ENCODE results near the gene CTCFL.

Gene CTCFL

GRCh38 chr20:57465486-57465885, 59.5 kb downstream of the CTCFL start:
- H3K4me2 ChIP-seq = peak overlapping the region; percentile 65 to 99 (median 95); a peak in 21 of 22 replicates
- no peak for TF ChIP-seq Cebpa-rat (IDR thresholded peaks at IDR 0.05)
- no peak overlapping the region for H3K4me3 ChIP-seq
- H3K27ac ChIP-seq = peak overlapping the region in 10 of 11 experiments; percentile 78 to 99 (median 98); a peak in 19 of 22 replicates
- H4K20me1 ChIP-seq = no peaks in the 10 kb centered on the region
- H3K9me3 ChIP-seq (replicated peaks in 1 of 11) = no peaks in the 10 kb centered on the region
- H3K36me3 ChIP-seq = no peaks in the 10 kb centered on the region
- peaks cover 86 to 100% (median 100%) of the 10 kb centered on the region in 10 experiments for H3K4me1 ChIP-seq
- H3K9ac ChIP-seq = peak overlapping the region in 9 of 11 experiments; percentile 16 to 88 (median 83); a peak in 13 of 22 replicates
- H3K27me3 ChIP-seq = no peaks in the 10 kb centered on the region

GRCh38 chr20:57464642-57465211, 60.2 kb downstream of the CTCFL start:
- peaks cover 78 to 100% (median 100%) of the 10 kb centered on the region in 10 experiments for H3K4me1 ChIP-seq
- H3K27me3 ChIP-seq = no peaks in the 10 kb centered on the region
- H3K9ac ChIP-seq = peak overlapping the region in 10 of 11 experiments; percentile 63 to 88 (median 82); a peak in 20 of 22 replicates
- H3K9me3 ChIP-seq (replicated peaks in 1 of 11) = no peaks in the 10 kb centered on the region
- H3K36me3 ChIP-seq = no peaks in the 10 kb centered on the region
- H3K4me3 ChIP-seq = peak overlapping the region in 1 of 10 experiments; percentile 28; a peak in 2 of 20 replicates
- TF ChIP-seq Cebpa-rat (IDR thresholded peaks at IDR 0.05) = peak; percentile 75 to 96 (median 93)
- no peaks in the 10 kb centered on the region for H4K20me1 ChIP-seq
- peak overlapping the region; percentile 65 to 99 (median 95) for H3K4me2 ChIP-seq
- H3K27ac ChIP-seq = peak overlapping the region; percentile 34 to 99 (median 97); a peak in 21 of 22 replicates

GRCh38 chr20:57462781-57463180, 62.2 kb downstream of the CTCFL start:
- TF ChIP-seq Cebpa-rat (IDR thresholded peaks at IDR 0.05) = no peak

GRCh38 chr20:57461726-57462125, 63.2 kb downstream of the CTCFL start:
- peak overlapping the region; percentile 65 to 99 (median 95) for H3K4me2 ChIP-seq
- TF ChIP-seq Cebpa-rat (IDR thresholded peaks at IDR 0.05) = no peak
- H3K4me1 ChIP-seq = peaks cover 62 to 100% (median 98%) of the 10 kb centered on the region in 10 experiments
- H3K9me3 ChIP-seq (replicated peaks in 1 of 11) = peaks cover 0 to 13% (median 0%) of the 10 kb centered on the region in 11 experiments; a peak in 4 of 22 replicates
- no peaks in the 10 kb centered on the region for H3K36me3 ChIP-seq
- H3K9ac ChIP-seq = peak overlapping the region; percentile 20 to 88 (median 82); a peak in 18 of 22 replicates
- H3K27me3 ChIP-seq = no peaks in the 10 kb centered on the region
- peak overlapping the region; percentile 52 to 99 (median 97); a peak in 21 of 22 replicates for H3K27ac ChIP-seq
- H4K20me1 ChIP-seq = no peaks in the 10 kb centered on the region
- peak overlapping the region in 4 of 10 experiments; percentile 10 to 44 (median 26); a peak in 4 of 20 replicates for H3K4me3 ChIP-seq

More at GRCh38 chr20:57462781-57463180, 62.2 kb downstream of the CTCFL start:
- peaks cover 0 to 8% (median 0%) of the 10 kb centered on the region in 11 experiments; a peak in 4 of 22 replicates for H3K9me3 ChIP-seq (replicated peaks in 1 of 11)
- 0 out of 20 replicates have a peak overlapping the region, but pooled peaks of 1 of the 10 experiments have one; percentile 10 for H3K4me3 ChIP-seq
- peaks cover 66 to 100% (median 99%) of the 10 kb centered on the region in 10 experiments for H3K4me1 ChIP-seq
- peak overlapping the region in 9 of 11 experiments; percentile 74 to 88 (median 83); a peak in 18 of 22 replicates for H3K9ac ChIP-seq
- peak overlapping the region in 10 of 11 experiments; percentile 78 to 99 (median 98); a peak in 20 of 22 replicates for H3K27ac ChIP-seq
- no peaks in the 10 kb centered on the region for H3K27me3 ChIP-seq
- peak overlapping the region; percentile 65 to 99 (median 95); a peak in 21 of 22 replicates for H3K4me2 ChIP-seq
- H3K36me3 ChIP-seq = no peaks in the 10 kb centered on the region
- no peaks in the 10 kb centered on the region for H4K20me1 ChIP-seq

GRCh38 chr20:57460781-57461465, 64.0 kb downstream of the CTCFL start:
- Histone ChIP-seq H3K27me3 (no peaks in the 10 kb centered on the region), H3K4me3 (peak overlapping the region in 1 of 10 experiments; percentile 33; a peak in 1 of 20 replicates), H4K20me1 (no peaks in the 10 kb centered on the region), H3K4me1 (peaks cover 61 to 99% (median 90%) of the 10 kb centered on the region in 10 experiments), H3K4me2 (peak overlapping the region; percentile 65 to 99 (median 95); a peak in 20 of 22 replicates), H3K27ac (peak overlapping the region in 10 of 11 experiments; percentile 78 to 99 (median 98); a peak in 19 of 22 replicates), H3K36me3 (no peaks in the 10 kb centered on the region), H3K9me3 (replicated peaks in 1 of 11) (peaks cover 0 to 13% (median 0%) of the 10 kb centered on the region in 11 experiments; a peak in 4 of 22 replicates), H3K9ac (peak overlapping the region in 9 of 11 experiments; percentile 74 to 88 (median 83); a peak in 12 of 22 replicates)
- TF ChIP-seq Cebpa-rat (IDR thresholded peaks at IDR 0.05) = no peak

GRCh38 chr20:57459897-57460296, 65.0 kb downstream of the CTCFL start:
- Histone ChIP-seq H4K20me1 (no peaks in the 10 kb centered on the region), H3K27me3 (no peaks in the 10 kb centered on the region), H3K9me3 (replicated peaks in 1 of 11) (peaks cover 0 to 13% (median 0%) of the 10 kb centered on the region in 11 experiments; a peak in 4 of 22 replicates), H3K4me3 (no peak overlapping the region), H3K36me3 (no peaks in the 10 kb centered on the region), H3K27ac (peak overlapping the region in 10 of 11 experiments; percentile 43 to 99 (median 98); a peak in 19 of 22 replicates), H3K4me1 (peaks cover 60 to 99% (median 89%) of the 10 kb centered on the region in 10 experiments), H3K9ac (peak overlapping the region in 10 of 11 experiments; percentile 24 to 88 (median 82); a peak in 14 of 22 replicates), H3K4me2 (peak overlapping the region; percentile 3 to 99 (median 95); a peak in 20 of 22 replicates)
- TF ChIP-seq Cebpa-rat (IDR thresholded peaks at IDR 0.05) = no peak

GRCh38 chr20:57459278-57459677, 65.7 kb downstream of the CTCFL start:
- Histone ChIP-seq H3K36me3 (no peaks in the 10 kb centered on the region), H3K27me3 (no peaks in the 10 kb centered on the region), H3K4me2 (peak overlapping the region; percentile 10 to 99 (median 64); a peak in 20 of 22 replicates), H3K4me1 (peaks cover 59 to 99% (median 89%) of the 10 kb centered on the region in 10 experiments), H4K20me1 (no peaks in the 10 kb centered on the region), H3K4me3 (no peak overlapping the region), H3K27ac (peak overlapping the region in 10 of 11 experiments; percentile 32 to 99 (median 97); a peak in 19 of 22 replicates), H3K9ac (peak overlapping the region in 7 of 11 experiments; percentile 2 to 45 (median 32); a peak in 10 of 22 replicates), H3K9me3 (replicated peaks in 1 of 11) (peaks cover 0 to 13% (median 0%) of the 10 kb centered on the region in 11 experiments; a peak in 4 of 22 replicates)
- no peak for TF ChIP-seq Cebpa-rat (IDR thresholded peaks at IDR 0.05)

GRCh38 chr20:57458400-57459160, 66.4 kb downstream of the CTCFL start:
- Histone ChIP-seq H3K4me3 (no peak overlapping the region), H3K4me2 (peak overlapping the region; percentile 10 to 99 (median 64); a peak in 19 of 22 replicates), H4K20me1 (no peaks in the 10 kb centered on the region), H3K36me3 (no peaks in the 10 kb centered on the region), H3K27me3 (no peaks in the 10 kb centered on the region), H3K4me1 (peaks cover 59 to 99% (median 89%) of the 10 kb centered on the region in 10 experiments), H3K9me3 (replicated peaks in 1 of 11) (peaks cover 0 to 13% (median 0%) of the 10 kb centered on the region in 11 experiments; a peak in 4 of 22 replicates), H3K27ac (peak overlapping the region in 10 of 11 experiments; percentile 32 to 99 (median 97); a peak in 19 of 22 replicates), H3K9ac (peak overlapping the region in 8 of 11 experiments; percentile 2 to 53 (median 34); a peak in 10 of 22 replicates)
- TF ChIP-seq Cebpa-rat (IDR thresholded peaks at IDR 0.05) = no peak
